Activated CD4-positive, alpha-beta T cell treated with anti-CD3 and anti-CD28 coated beads, Interleukin-2, amount 10 ng/mL, durations not matched to agents 7 days and 5 days (primary cell): ENCODE data around the gene LGALS4. TPM values are rescaled to one million over a fixed set of nuclear protein-coding genes. Genes with fewer than 3 reads are reported as not detected.
"Not testable (repeated sequence)": the region's sequence is repeated elsewhere in the genome, so short reads cannot be mapped to it uniquely, and the experiment has no call there.

ENCODE experiments used
- CTCF ChIA-PET: fragments of 350-600 bp; sonication (Branson Sonifier 250); formaldehyde crosslinking; loops from one replicate; lab custom pipeline; 2021; ENCODE audit warnings: antibody characterized with exemption; lab: Charles Lee
- POLR2A ChIA-PET: fragments of 350-600 bp; sonication (Branson Sonifier 250); formaldehyde crosslinking; loops from one replicate; lab custom pipeline; 2021; ENCODE audit warnings: antibody characterized with exemption; lab: Charles Lee
- DNase-seq: peaks from one replicate; pipeline ENCODE4 v3.0.0-alpha.2; 2020
- H3K27ac Mint-ChIP-seq: one replicate; pipeline ENCODE4 v1.8.0; 2021; ENCODE audit warnings: mild to moderate bottlenecking, moderate library complexity, mixed read lengths
- H3K27me3 Mint-ChIP-seq: one replicate; pipeline ENCODE4 v1.8.0; 2021; ENCODE audit warnings: mixed read lengths
- H3K36me3 Mint-ChIP-seq: one replicate; pipeline ENCODE4 v1.8.0; 2021; ENCODE audit warnings: low read depth, mixed read lengths
- H3K4me1 Mint-ChIP-seq: one replicate; pipeline ENCODE4 v1.8.0; 2021; ENCODE audit warnings: mixed read lengths
- H3K4me3 Mint-ChIP-seq: one replicate; pipeline ENCODE4 v1.8.0; 2021; ENCODE audit warnings: mild to moderate bottlenecking, moderate library complexity, mixed read lengths
- H3K9me3 Mint-ChIP-seq: one replicate; pipeline ENCODE4 v1.8.0; 2021; ENCODE audit warnings: mixed read lengths
- total RNA-seq, 2 experiments: library from RNA; stranded (reverse); gene quantifications; one replicate each; pipeline ENCODE4 v1.2.3, GENCODE V29; 2021

Gene LGALS4
- total RNA-seq, 2 experiments from 2014 or later: 2.1 to 2.3 TPM

DNA sequence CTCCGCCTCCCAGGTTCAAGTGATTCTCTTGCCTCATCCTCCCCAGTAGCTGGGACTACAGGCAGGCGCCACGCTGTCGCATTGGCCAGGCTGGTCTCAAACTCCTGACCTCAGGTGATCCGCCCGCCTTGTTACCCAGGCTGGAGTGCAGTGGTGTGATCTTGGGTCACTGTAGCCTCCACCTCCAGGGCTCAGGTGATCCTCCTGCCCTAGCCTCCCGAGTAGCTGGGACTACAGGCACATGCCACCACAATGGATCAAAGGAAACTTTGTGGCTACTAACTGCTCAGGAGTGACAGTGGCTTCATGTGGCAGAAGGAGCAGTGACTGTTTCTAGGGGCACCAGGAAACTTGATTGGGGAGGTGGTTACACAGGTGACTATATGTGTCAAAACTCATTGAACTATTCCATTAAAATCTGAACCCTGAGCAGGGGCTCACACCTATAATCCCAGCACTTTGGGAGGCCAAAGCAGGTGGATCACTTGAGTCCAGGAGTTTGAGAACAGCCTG is 27.5 kb downstream of the LGALS4 start:
- CTCF ChIA-PET: no interaction called here
- H3K27ac Mint-ChIP-seq: no peak overlapping the region
- H3K4me3 Mint-ChIP-seq: no peak overlapping the region
- H3K9me3 Mint-ChIP-seq: no peaks in the 10 kb centered on the region
- no peak for DNase-seq
- POLR2A ChIA-PET: no interaction called here
- peaks cover 9% of the 10 kb centered on the region for H3K27me3 Mint-ChIP-seq
- H3K4me1 Mint-ChIP-seq: peaks cover 7% of the 10 kb centered on the region
- no peaks in the 10 kb centered on the region for H3K36me3 Mint-ChIP-seq

DNA sequence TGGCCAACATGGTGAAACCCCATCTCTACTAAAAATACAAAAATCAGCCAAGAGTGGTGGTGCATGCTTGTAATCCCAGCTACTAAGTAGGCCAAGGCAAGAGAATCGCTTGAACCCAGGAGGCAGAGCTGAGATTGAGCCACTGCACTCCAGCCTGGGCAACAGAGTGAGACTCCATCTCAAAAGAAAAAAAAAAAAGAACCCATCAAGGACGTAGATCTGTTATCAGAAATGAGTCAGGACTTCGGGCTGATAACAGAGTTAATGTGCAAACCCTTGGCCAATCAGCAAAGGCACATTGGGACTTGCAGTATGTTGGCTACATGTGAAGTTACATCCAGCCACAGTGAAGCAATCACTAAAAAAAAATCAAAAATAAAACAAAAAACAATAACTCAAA is 28.5 kb downstream of the LGALS4 start:
- Mint-ChIP-seq H3K4me3 (no peak overlapping the region), H3K27ac (no peak overlapping the region), H3K36me3 (no peaks in the 10 kb centered on the region), H3K27me3 (peaks cover 10% of the 10 kb centered on the region), H3K4me1 (peaks cover 7% of the 10 kb centered on the region), H3K9me3 (no peaks in the 10 kb centered on the region)
- DNase-seq: no peak
- ChIA-PET CTCF (interaction anchor here (0.6 kb wide), 1 partner anchor 305 kb away, joined by 3 read pairs; no protein-coding TSS in a partner anchor), POLR2A (no interaction called here)

DNA sequence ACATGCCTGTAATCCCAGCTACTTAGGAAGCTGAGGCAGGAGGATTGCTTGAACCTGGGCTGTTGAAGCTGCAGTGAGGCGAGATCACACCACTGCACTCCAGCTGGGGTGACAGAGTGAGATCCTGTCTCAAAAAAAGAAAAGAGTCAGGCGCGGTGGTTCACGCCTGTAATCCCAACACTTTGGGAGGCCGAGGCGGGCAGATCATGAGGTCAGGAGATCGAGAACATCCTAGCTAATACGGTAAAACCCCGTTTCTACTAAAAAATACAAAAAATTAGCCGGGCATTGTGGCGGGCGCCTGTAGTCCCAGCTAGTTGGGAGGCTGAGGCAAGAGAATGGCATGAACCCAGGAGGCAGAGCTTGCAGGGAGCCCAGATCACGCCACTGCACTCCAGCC is 30.5 kb downstream of the LGALS4 start:
- DNase-seq, H3K9me3 Mint-ChIP-seq, POLR2A ChIA-PET, H3K36me3 Mint-ChIP-seq, H3K4me3 Mint-ChIP-seq, H3K27ac Mint-ChIP-seq, H3K4me1 Mint-ChIP-seq: not testable (repeated sequence)
- H3K27me3 Mint-ChIP-seq: peaks cover 15% of the 10 kb centered on the region
- CTCF ChIA-PET: interaction anchor here (1.3 to 2.2 kb wide), 3 partner anchors 9 to 34 kb away, joined by 3 to 6 read pairs (median 3); partner anchors contain the start of gene LGALS7

DNA sequence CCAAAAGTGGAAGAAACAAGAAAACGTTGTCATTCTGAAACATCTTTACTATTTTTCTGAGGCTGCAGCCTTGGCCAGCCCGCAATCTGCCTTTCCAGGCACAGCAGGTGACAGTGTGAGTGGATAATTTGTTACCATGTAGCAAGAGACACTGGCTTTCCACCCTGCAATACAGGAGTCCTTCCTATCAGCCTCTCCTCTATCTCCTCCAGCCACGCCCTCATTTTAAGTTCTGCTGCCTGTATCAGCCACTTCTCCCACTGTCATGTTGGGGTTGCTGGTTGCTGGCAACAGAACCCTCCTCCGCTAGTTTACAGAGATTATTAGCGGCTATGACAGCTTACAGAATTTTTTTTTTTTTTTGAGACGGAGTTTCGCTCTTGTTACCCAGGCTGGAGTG is 31.7 kb downstream of the LGALS4 start:
- Mint-ChIP-seq H3K27ac (no peak overlapping the region), H3K27me3 (peaks cover 15% of the 10 kb centered on the region), H3K4me3 (no peak overlapping the region), H3K4me1 (peaks cover 3% of the 10 kb centered on the region), H3K36me3 (no peaks in the 10 kb centered on the region), H3K9me3 (no peaks in the 10 kb centered on the region)
- no peak for DNase-seq
- POLR2A ChIA-PET: no interaction called here
- CTCF ChIA-PET: interaction anchor here (2.2 kb wide), 1 partner anchor 11 kb away, joined by 6 read pairs; no protein-coding TSS in a partner anchor

GRCh38 chr19:38780443-38780842 is 32.3 kb downstream of the LGALS4 start:
- DNase-seq: no peak
- Mint-ChIP-seq H3K27ac (no peak overlapping the region), H3K9me3 (no peaks in the 10 kb centered on the region), H3K27me3 (peaks cover 15% of the 10 kb centered on the region), H3K4me1 (peaks cover 3% of the 10 kb centered on the region), H3K36me3 (no peaks in the 10 kb centered on the region), H3K4me3 (no peak overlapping the region)
- CTCF ChIA-PET: no interaction called here
- POLR2A ChIA-PET: no interaction called here

DNA sequence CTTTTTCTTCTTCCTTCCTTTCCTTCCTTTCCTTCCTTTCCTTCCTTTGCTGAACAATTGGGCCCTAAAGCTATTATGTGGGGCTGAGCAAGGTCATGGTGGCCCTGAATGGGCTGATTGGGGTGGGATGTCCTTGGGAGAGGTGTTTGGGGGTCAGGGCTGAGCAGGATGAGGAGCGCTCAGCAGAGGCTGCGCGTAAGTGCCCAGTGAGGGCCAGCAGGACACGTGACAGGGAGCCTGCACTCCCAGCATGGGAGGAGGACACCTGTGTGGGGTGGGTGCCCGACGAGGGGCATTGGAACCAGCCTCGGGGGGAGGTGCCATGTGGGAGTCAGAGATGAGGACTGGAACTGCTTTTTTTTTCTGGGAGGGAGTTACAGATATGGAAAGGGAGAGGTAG is 34.0 kb downstream of the LGALS4 start:
- peaks cover 15% of the 10 kb centered on the region for H3K27me3 Mint-ChIP-seq
- DNase-seq: no peak
- CTCF ChIA-PET: interaction anchor here (0.6 kb wide), 1 partner anchor 35 kb away, joined by 4 read pairs; no protein-coding TSS in a partner anchor
- H3K9me3 Mint-ChIP-seq: no peaks in the 10 kb centered on the region
- no peak overlapping the region for H3K27ac Mint-ChIP-seq
- POLR2A ChIA-PET: no interaction called here
- H3K36me3 Mint-ChIP-seq: no peaks in the 10 kb centered on the region
- no peak overlapping the region for H3K4me3 Mint-ChIP-seq
- H3K4me1 Mint-ChIP-seq: peaks cover 1% of the 10 kb centered on the region

GRCh38 chr19:38774181-38774950 is 38.4 kb downstream of the LGALS4 start:
- no peak overlapping the region for H3K4me3 Mint-ChIP-seq
- ChIA-PET CTCF (no interaction called here), POLR2A (no interaction called here)
- peaks cover 5% of the 10 kb centered on the region for H3K27me3 Mint-ChIP-seq
- no peaks in the 10 kb centered on the region for H3K36me3 Mint-ChIP-seq
- no peak overlapping the region for H3K27ac Mint-ChIP-seq
- no peaks in the 10 kb centered on the region for H3K9me3 Mint-ChIP-seq
- no peak for DNase-seq
- H3K4me1 Mint-ChIP-seq: peaks cover 4% of the 10 kb centered on the region

DNA sequence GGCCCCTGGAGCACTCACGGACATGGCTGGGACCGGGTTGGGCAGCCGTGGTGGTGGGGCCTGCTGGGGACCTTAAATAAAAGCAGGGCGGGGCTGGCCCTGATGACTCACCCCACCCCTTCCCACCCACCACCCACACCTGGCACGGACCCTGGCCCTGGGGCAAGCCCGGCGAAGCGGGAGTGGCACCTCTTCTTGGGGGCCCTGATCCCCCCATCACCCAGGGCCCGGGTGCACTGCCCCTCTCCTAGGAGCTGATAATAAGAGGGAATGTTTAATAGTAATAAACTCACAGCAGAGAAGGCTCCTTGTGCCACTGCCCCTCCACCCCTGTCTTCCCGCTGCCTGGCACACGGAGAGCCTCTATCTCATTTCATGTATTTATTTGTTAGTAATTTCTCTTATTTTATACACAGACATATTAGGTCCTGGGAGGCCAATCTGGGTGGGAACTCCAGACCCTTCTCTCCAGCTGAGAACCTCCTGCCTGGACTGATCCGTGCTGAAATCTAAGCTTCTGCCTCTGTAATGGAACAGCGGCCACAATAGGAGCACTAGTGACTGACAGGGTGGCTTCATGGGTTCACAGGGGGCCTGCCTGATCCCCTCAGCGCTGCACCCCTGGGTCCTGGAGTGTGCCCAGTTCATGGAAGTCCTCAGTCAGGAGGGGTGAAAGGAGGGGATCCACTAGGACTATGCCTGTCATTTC is 39.1 kb downstream of the LGALS4 start, which contains the start of gene LGALS7:
TSS of gene LGALS7 (minus strand) at position 49 of the 709 bp plus-strand sequence. CDS start at position 24, 25 bp downstream.
- no peaks in the 10 kb centered on the region for H3K36me3 Mint-ChIP-seq
- H3K27ac Mint-ChIP-seq: no peak within 1 kb of the TSS
- POLR2A ChIA-PET: no interaction called here
- H3K4me3 Mint-ChIP-seq: no peak within 1 kb of the TSS
- no peak for DNase-seq
- no peaks in the 10 kb centered on the region for H3K9me3 Mint-ChIP-seq
- CTCF ChIA-PET: interaction anchor here (0.7 kb wide), 1 partner anchor 9 kb away, joined by 3 read pairs; no protein-coding TSS in a partner anchor
- peaks cover 7% of the 10 kb centered on the region for H3K4me1 Mint-ChIP-seq
- peaks cover 2% of the 10 kb centered on the region for H3K27me3 Mint-ChIP-seq

- DNase-seq, CTCF ChIA-PET, H3K27me3 Mint-ChIP-seq, H3K4me1 Mint-ChIP-seq, H3K4me3 Mint-ChIP-seq, H3K27ac Mint-ChIP-seq, POLR2A ChIA-PET, H3K9me3 Mint-ChIP-seq, H3K36me3 Mint-ChIP-seq: not testable (repeated sequence)
Observed at GRCh38 chr19:38771569-38771968, 41.2 kb downstream of the LGALS4 start.

DNA sequence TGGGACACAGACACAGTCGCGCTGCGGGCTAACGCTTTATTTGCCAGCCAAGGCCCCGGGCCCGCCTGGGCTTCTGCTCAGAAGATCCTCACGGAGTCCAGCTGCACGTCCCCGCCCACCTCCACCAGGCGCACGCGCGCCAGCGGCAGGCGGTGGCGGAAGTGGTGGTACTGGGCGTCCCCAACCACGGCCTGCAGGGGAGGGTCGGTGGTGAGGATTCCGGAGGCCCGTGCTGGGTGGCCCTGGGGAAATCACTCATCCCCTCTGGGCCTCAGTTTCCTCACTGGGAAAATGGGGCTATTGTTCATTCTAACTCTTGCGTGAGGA is 41.8 kb downstream of the LGALS4 start:
- H3K9me3 Mint-ChIP-seq, CTCF ChIA-PET: not testable (repeated sequence)

DNA sequence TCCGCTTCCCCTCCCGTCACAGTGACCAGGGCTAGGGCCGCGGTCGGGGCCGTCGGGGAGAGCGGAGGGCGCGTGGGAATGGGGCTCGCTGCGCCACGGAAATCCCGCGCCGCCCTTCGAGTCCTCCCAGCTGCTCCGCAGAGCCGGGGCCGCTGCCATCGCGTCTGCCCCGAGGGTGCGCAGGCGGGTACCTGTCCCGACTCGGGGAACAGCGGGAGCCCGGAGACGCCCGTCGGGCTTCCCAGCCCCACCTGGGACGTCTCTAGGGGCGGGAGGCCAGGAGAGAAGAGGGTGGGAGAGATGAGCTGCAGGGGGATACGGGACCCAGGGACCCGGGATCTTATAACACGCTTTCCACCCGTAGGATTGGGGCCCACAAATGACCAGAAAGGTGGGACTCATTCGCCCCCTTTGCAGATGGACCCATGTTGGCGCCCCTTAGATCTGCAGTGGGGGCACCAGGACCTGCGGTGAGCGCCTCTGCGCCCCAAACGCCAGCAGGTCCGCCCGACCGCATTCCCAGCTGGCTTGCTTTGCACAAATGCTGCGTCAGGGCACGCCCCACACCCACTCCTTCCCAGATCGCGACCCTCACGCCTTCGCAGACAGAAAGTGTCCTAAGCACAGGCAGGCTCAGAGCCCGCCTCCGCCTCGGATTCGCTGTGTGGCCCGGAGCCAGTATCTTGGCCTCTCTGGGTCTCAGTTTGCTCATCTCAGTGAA is 42.4 kb downstream of the LGALS4 start:
- DNase-seq, H3K4me3 Mint-ChIP-seq, H3K4me1 Mint-ChIP-seq, H3K27me3 Mint-ChIP-seq, POLR2A ChIA-PET, H3K9me3 Mint-ChIP-seq, H3K27ac Mint-ChIP-seq, H3K36me3 Mint-ChIP-seq: not testable (repeated sequence)
- CTCF ChIA-PET: interaction anchor here (0.7 to 1.6 kb wide), 22 partner anchors 9 to 153 kb away, joined by 3 to 10 read pairs (median 4); partner anchors contain the start of gene MAP4K1

More for the DNA sequence above, 41.8 kb downstream of the LGALS4 start:
- H3K36me3 Mint-ChIP-seq, H3K27me3 Mint-ChIP-seq, H3K27ac Mint-ChIP-seq, DNase-seq, H3K4me1 Mint-ChIP-seq, POLR2A ChIA-PET, H3K4me3 Mint-ChIP-seq: not testable (repeated sequence)

- peak overlapping the region; percentile 84 for H3K27ac Mint-ChIP-seq
- POLR2A ChIA-PET: interaction anchor here (1.2 kb wide), 1 partner anchor 9 kb away, joined by 3 read pairs; no protein-coding TSS in a partner anchor
- peaks cover 2% of the 10 kb centered on the region for H3K27me3 Mint-ChIP-seq
- no peaks in the 10 kb centered on the region for H3K36me3 Mint-ChIP-seq
- CTCF ChIA-PET: interaction anchor here (0.6 to 1.6 kb wide), 31 partner anchors 8 to 161 kb away, joined by 3 to 10 read pairs (median 3); partner anchors contain the start of genes MAP4K1, MRPS12 and SARS2
- no peaks in the 10 kb centered on the region for H3K9me3 Mint-ChIP-seq
- peak; percentile 91 for DNase-seq
- peak overlapping the region; percentile 57 for H3K4me3 Mint-ChIP-seq
- H3K4me1 Mint-ChIP-seq: peaks cover 9% of the 10 kb centered on the region
Observed at GRCh38 chr19:38769635-38770211, 43.0 kb downstream of the LGALS4 start.
